Esophagus muscularis mucosa (tissue), 4 donors: ENCODE data around the gene GNG7. TPM values are rescaled to one million over a fixed set of nuclear protein-coding genes. Genes with fewer than 3 reads are reported as not detected.
A peak's percentile ranks its signal among the peaks of the same experiment; 100 is the strongest.
"Not testable (repeated sequence)": the region's sequence is repeated elsewhere in the genome, so short reads cannot be mapped to it uniquely, and the experiment has no call there.

ENCODE experiments used
- DNase-seq: peaks from one replicate; pipeline ENCODE4 v3.0.0-alpha.2; 2017; ENCODE audit errors: extremely low spot score
- H3K27ac ChIP-seq, 4 donors: fragments of 200-600 bp; sonication (generic); replicated peaks in 1 of 4; 1 replicate in 3 of 4; 2 replicates in 1 of 4; pipeline ENCODE4 v1.5.1; 2016 to 2019; ENCODE audit warnings: mild to moderate bottlenecking in 1 of 4
- H3K27me3 ChIP-seq, 4 donors: fragments of 200-600 bp; sonication (generic); one replicate each; pipeline versions ENCODE4 v1.5.1 to v1.6.0; 2016 to 2019
- H3K36me3 ChIP-seq, 4 donors: fragments of 200-600 bp; sonication (generic); one replicate each; pipeline ENCODE4 v1.5.1; 2016 to 2019
- H3K4me1 ChIP-seq, 4 donors: fragments of 200-600 bp; sonication (generic); one replicate each; pipeline ENCODE4 v1.5.1; 2016 to 2019
- H3K4me3 ChIP-seq, 4 donors: fragments of 200-600 bp; sonication (generic); 1 replicate in 2 of 4; 2 replicates in 2 of 4; pipeline ENCODE4 v1.5.1; 2016 to 2019; ENCODE audit warnings: mild to moderate bottlenecking in 4 of 4, moderate library complexity in 1 of 4
- H3K9me3 ChIP-seq, 4 donors: fragments of 200-600 bp; sonication (generic); 1 replicate in 3 of 4; 2 replicates in 1 of 4; pipeline ENCODE4 v1.5.1; 2016 to 2019
- EP300 ChIP-seq: sonication (generic); formaldehyde crosslinking; IDR thresholded peaks from one replicate; pipeline ENCODE4 v1.6.1; 2017; ENCODE audit warnings: antibody characterized with exemption
- POLR2A ChIP-seq: fragments of 450-650 bp; IDR thresholded peaks from one replicate; pipeline ENCODE4 v1.6.1; 2017; ENCODE audit warnings: antibody characterized with exemption, moderate library complexity, mild to moderate bottlenecking, low read depth
- POLR2AphosphoS5 ChIP-seq, 2 donors: sonication (generic); formaldehyde crosslinking; IDR thresholded peaks; one replicate each; pipeline ENCODE4 v1.6.1; 2017; ENCODE audit warnings: antibody characterized with exemption in 2 of 2
- WGBS: methylation state at CpG from one replicate; pipeline ENCODE4 v1.1.5; 2018; 5-methylcytosine and 5-hydroxymethylcytosine counted together
- intact Hi-C: fragments of 100-400 bp; cut with DNase I; formaldehyde crosslinking; loops from one replicate; pipeline ENCODE4 v1.15.1; 2023
- total RNA-seq, 4 donors: library from RNA; depleted of rRNA; stranded (reverse); fragments of >200 nt; gene quantifications; one replicate each; pipeline versions ENCODE4 v1.1.0 to v1.2.1, GENCODE V29; 2016
- TF ChIP-seq, protein P1 (sequence below), 3 experiments: fragments of 200-600 bp in 2 of 3; fragments of 450-650 bp in 1 of 3; sonication (generic) in 2 of 3; IDR thresholded peaks; one replicate each; pipeline ENCODE4 v1.5.1; 2017 to 2019; ENCODE audit warnings: antibody characterized with exemption in 3 of 3, mild to moderate bottlenecking in 2 of 3, moderate library complexity in 1 of 3

The GNG7 gene
- total RNA-seq, 4 donors from 2014 or later: 6.3 to 18.8 (median 13.0) TPM

DNA sequence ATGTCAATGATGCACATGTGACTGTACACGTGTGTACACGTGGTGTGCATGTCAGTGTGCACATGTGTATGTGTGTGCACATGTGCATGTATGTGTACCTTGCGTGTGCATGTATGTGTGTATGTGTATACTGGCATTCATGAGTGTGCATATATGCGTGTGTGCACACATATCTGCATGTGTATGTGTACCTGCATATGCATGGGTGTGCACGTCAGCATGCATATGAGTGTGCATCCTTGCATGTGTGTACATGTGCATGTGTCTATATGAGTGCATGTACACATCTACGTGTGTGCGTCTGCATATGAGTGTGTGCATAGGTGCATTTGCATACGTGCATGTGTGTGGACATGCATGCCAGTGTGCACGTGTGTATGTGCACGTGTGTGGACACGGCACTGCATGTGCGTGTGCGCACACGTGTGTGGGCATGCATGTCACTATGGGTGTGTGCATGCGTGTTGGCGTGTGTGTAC, 178.1 kb downstream of the GNG7 start:
- H3K36me3 ChIP-seq: peaks cover 0 to 4% (median 0%) of the 10 kb centered on the region in 4 donors
- DNase-seq: no peak
- intact Hi-C loops: no loop called here
- no peaks in the 10 kb centered on the region for H3K27me3 ChIP-seq
- no peaks in the 10 kb centered on the region for H3K9me3 ChIP-seq
- TF ChIP-seq, protein P1, sequence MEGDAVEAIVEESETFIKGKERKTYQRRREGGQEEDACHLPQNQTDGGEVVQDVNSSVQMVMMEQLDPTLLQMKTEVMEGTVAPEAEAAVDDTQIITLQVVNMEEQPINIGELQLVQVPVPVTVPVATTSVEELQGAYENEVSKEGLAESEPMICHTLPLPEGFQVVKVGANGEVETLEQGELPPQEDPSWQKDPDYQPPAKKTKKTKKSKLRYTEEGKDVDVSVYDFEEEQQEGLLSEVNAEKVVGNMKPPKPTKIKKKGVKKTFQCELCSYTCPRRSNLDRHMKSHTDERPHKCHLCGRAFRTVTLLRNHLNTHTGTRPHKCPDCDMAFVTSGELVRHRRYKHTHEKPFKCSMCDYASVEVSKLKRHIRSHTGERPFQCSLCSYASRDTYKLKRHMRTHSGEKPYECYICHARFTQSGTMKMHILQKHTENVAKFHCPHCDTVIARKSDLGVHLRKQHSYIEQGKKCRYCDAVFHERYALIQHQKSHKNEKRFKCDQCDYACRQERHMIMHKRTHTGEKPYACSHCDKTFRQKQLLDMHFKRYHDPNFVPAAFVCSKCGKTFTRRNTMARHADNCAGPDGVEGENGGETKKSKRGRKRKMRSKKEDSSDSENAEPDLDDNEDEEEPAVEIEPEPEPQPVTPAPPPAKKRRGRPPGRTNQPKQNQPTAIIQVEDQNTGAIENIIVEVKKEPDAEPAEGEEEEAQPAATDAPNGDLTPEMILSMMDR (IDR thresholded peaks at IDR 0.05): no peak
- TF ChIP-seq POLR2A: no peak
- TF ChIP-seq EP300: no peak
- TF ChIP-seq POLR2AphosphoS5 (IDR thresholded peaks at IDR 0.05): no peak
- WGBS: 91% methylated on average over 14 of the region's 16 CpGs
- no peak overlapping the region for H3K4me3 ChIP-seq
- H3K4me1 ChIP-seq: peaks cover 16 to 31% (median 28%) of the 10 kb centered on the region in 4 donors
- H3K27ac ChIP-seq: peak overlapping the region in 3 of 4 donors; percentile 63 to 75 (median 68)

DNA sequence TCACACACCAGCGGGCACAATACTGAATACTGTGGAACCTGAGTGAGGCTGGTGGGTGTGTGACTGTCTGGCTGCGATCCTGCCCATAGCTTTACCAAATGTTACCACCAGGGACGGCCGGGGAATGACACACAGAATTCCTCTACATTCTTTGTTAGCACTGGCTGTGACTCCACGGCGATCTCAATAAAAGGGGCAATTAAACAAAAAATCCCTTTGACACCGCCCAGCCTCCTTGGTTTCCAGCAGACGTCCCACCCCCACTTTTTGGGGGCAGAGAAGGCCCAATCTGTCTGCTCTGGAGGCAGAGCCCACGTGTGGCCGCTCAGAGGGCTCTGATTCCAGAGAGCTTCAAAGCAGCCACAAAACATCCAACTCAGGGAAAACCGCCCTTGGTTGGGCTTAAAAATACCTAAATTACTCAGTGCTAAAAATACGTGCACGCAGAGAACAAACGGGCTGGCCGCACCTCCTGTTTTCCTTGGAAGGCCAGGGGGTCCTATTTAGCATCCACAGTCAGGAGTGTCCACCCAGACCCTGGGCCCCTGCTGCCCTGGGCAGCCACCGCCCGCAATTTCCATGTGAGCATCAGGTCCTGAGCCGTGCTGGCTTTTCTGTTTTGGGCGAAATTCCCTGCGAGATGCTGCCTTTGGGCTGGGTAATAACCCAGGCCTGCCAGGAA, 178.7 kb downstream of the GNG7 start:
- WGBS: 56% methylated on average over 15 of the region's 20 CpGs
- peaks cover 0 to 4% (median 0%) of the 10 kb centered on the region in 4 donors for H3K36me3 ChIP-seq
- H3K27me3 ChIP-seq: no peaks in the 10 kb centered on the region
- TF ChIP-seq POLR2AphosphoS5 (IDR thresholded peaks at IDR 0.05) (peak in 1 of 2 donors; percentile 11), POLR2A (no peak), EP300 (no peak)
- TF ChIP-seq, protein P1 (IDR thresholded peaks at IDR 0.05): peak in 2 of 3 experiments; percentile 7 to 43
- DNase-seq: no peak
- H3K4me3 ChIP-seq: no peak overlapping the region
- intact Hi-C loops: no loop called here
- no peaks in the 10 kb centered on the region for H3K9me3 ChIP-seq
- peak overlapping the region; percentile 56 to 75 (median 66) for H3K27ac ChIP-seq
- peaks cover 16 to 29% (median 27%) of the 10 kb centered on the region in 4 donors for H3K4me1 ChIP-seq

DNA sequence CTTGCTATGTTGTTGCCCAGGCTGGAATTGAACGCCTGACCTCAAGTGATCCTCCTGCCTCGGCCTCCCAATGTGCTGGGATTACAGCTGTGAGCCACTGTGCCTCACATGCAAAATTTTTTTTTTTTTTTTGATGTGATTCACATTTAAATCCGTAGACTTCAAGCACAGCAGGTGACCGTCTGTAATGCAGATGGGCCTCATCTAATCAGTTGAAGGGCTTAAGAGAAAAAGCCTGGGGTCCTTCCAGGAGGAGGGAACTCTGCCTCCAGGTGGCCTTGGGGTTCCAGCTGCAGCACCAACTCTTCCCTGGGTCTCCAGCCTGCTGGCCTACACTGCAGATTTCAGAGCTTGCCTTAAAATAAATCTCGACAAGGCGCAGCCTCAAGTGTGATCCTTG, 183.0 kb downstream of the GNG7 start:
- DNase-seq: no peak
- intact Hi-C loops: no loop called here
- 86% methylated on average over 6 of the region's 6 CpGs for WGBS
- no peak for TF ChIP-seq POLR2AphosphoS5 (IDR thresholded peaks at IDR 0.05)
- TF ChIP-seq EP300: no peak
- TF ChIP-seq, protein P1 (IDR thresholded peaks at IDR 0.05): no peak
- no peak for TF ChIP-seq POLR2A
- Histone ChIP-seq H3K4me3 (no peak overlapping the region), H3K4me1 (peaks cover 5 to 16% (median 13%) of the 10 kb centered on the region in 4 donors), H3K36me3 (peaks cover 0 to 4% (median 0%) of the 10 kb centered on the region in 4 donors), H3K9me3 (no peaks in the 10 kb centered on the region), H3K27me3 (no peaks in the 10 kb centered on the region), H3K27ac (no peak overlapping the region)

DNA sequence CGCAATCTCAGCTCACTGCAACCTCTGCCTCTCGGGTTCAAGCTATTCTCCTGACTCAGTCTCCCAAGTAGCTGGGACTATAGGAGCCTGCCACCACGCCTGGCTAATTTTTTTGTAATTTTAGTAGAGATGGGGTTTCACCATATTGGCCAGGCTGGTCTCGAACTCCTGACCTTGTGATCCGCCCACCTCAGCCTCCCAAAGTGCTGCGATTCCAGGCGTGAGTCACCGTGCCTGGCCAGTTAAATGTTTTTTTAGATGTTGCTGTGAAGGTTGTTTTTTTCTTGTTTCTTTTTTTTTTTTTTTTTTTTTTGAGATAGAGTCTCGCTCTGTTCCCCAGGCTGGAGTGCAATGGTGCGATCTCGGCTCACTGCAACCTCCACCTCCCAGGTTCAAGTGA, 183.6 kb downstream of the GNG7 start:
- H3K27ac ChIP-seq, DNase-seq, H3K27me3 ChIP-seq, H3K4me3 ChIP-seq, H3K36me3 ChIP-seq, H3K9me3 ChIP-seq, H3K4me1 ChIP-seq, intact Hi-C loops: not testable (repeated sequence)
- 96% methylated on average over 11 of the region's 11 CpGs for WGBS

DNA sequence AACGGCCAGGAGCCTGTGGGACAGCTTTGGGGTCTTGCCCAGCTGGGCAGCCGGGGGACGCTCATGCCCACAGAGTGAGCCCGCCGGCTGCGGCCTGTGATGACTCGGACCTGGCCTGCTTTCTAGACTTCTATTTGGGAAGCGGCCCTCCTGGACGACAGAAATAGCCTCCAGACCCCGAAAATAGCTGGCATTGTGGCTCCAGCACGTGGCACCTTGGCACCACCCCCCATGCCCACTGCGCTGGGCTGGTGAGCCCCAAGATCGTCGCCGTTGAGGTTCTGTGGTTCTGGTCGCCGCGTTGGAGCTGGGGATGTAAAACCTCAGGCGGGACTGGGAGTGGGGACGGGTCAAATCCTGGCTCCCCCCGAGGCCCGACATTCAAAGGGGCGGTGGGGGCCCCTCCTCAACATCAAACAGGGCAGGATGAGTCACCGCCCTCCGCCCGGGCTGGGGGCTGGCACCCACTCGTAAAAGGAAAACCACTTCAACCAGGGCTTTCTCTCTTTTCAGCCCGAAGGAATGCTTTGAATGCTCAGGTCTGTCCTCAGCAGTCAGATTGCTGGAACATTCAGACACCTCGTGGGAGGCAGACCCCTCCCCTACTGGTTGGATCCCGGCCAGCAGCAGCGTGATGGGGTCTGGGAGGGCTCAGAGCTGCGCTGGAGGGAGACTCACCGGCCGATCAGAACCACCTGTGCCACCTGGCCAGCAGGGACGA, 184.5 kb downstream of the GNG7 start:
- no peaks in the 10 kb centered on the region for H3K9me3 ChIP-seq
- H3K27me3 ChIP-seq: no peaks in the 10 kb centered on the region
- H3K4me1 ChIP-seq: peaks cover 0 to 3% (median 0%) of the 10 kb centered on the region in 4 donors
- H3K36me3 ChIP-seq: peaks cover 0 to 8% (median 2%) of the 10 kb centered on the region in 4 donors
- no peak overlapping the region for H3K4me3 ChIP-seq
- WGBS: 66% methylated on average over 16 of the region's 35 CpGs
- intact Hi-C loops: no loop called here
- no peak overlapping the region for H3K27ac ChIP-seq
- no peak for TF ChIP-seq POLR2A
- no peak for TF ChIP-seq POLR2AphosphoS5 (IDR thresholded peaks at IDR 0.05)
- TF ChIP-seq, protein P1 (IDR thresholded peaks at IDR 0.05): no peak
- no peak for TF ChIP-seq EP300
- DNase-seq: no peak
